PC-9 (cell line): ENCODE data around the gene DACT3. TPM values are rescaled to one million over a fixed set of nuclear protein-coding genes. Genes with fewer than 3 reads are reported as not detected.

Experiments used
- BruUV-seq: library from RNA; stranded (reverse); fragments of 400-500 nt; replicated peaks from 2 replicates; lab custom pipeline; 2021; lab: Mats Ljungman, UMichigan
- CTCF ChIA-PET: fragments of 300-600 bp; sonication (Branson Sonifier 250); formaldehyde crosslinking; loops from one replicate; lab custom pipeline; 2022; ENCODE audit warnings: antibody characterized with exemption; lab: Charles Lee
- POLR2A ChIA-PET: fragments of 300-600 bp; sonication (Branson Sonifier 250); formaldehyde crosslinking; loops from one replicate; lab custom pipeline; 2022; ENCODE audit warnings: antibody characterized with exemption; ENCODE audit not compliant: unreplicated experiment; lab: Charles Lee
- DNase-seq, 2 experiments: peaks; one replicate each; pipeline versions ENCODE4 v3.0.0 to v3.0.0-alpha.2; 2015 to 2022; ENCODE audit warnings: mixed read lengths in 1 of 2
- H2AFZ ChIP-seq: fragments of 200-600 bp; sonication (generic); 2 replicates; pipeline ENCODE4 v1.8.1; 2017; ENCODE audit warnings: antibody characterized with exemption
- H3F3A ChIP-seq: fragments of 200-600 bp; sonication (generic); 2 replicates; pipeline ENCODE4 v1.8.1; 2017; ENCODE audit warnings: antibody characterized with exemption, mild to moderate bottlenecking, low read depth; ENCODE audit not compliant: insufficient read depth
- H3K27ac ChIP-seq: fragments of 200-600 bp; sonication (generic); 2 replicates; pipeline ENCODE4 v1.6.1; 2016; ENCODE audit warnings: mixed run types
- H3K27me3 ChIP-seq: fragments of 200-600 bp; sonication (generic); 2 replicates; pipeline ENCODE4 v1.6.1; 2016; ENCODE audit warnings: low read depth, mixed run types; ENCODE audit not compliant: insufficient read depth
- H3K36me3 ChIP-seq: fragments of 200-600 bp; sonication (generic); 2 replicates; pipeline ENCODE4 v1.6.1; 2016; ENCODE audit warnings: low read depth, mixed run types
- H3K4me1 ChIP-seq: fragments of 200-600 bp; sonication (generic); replicated peaks from 2 replicates; pipeline ENCODE4 v1.6.1; 2016; ENCODE audit warnings: mixed run types; ENCODE audit not compliant: insufficient read depth
- H3K4me2 ChIP-seq: fragments of 200-600 bp; sonication (generic); 2 replicates; pipeline ENCODE4 v1.6.1; 2017; ENCODE audit warnings: mixed run types
- H3K4me3 ChIP-seq: fragments of 200-600 bp; sonication (generic); 2 replicates; pipeline ENCODE4 v1.6.1; 2016; ENCODE audit warnings: mixed run types
- H3K79me2 ChIP-seq: fragments of 200-600 bp; sonication (generic); 2 replicates; pipeline ENCODE4 v1.6.1; 2017; ENCODE audit warnings: low read depth, mixed run types
- H3K9me2 ChIP-seq: fragments of 200-600 bp; sonication (generic); 2 replicates; pipeline ENCODE4 v1.8.1; 2017; ENCODE audit warnings: mild to moderate bottlenecking; ENCODE audit not compliant: insufficient read depth
- H3K9me3 ChIP-seq: fragments of 200-600 bp; sonication (generic); 2 replicates; pipeline ENCODE4 v1.8.1; 2016; ENCODE audit warnings: low read depth; ENCODE audit not compliant: insufficient read depth
- H4K20me1 ChIP-seq: fragments of 200-600 bp; sonication (generic); 2 replicates; pipeline ENCODE4 v1.8.1; 2017; ENCODE audit not compliant: insufficient read depth
- EZH2 ChIP-seq: fragments of 200-600 bp; sonication (generic); IDR thresholded peaks from 2 replicates; pipeline ENCODE4 v1.8.0; 2017; ENCODE audit warnings: antibody characterized with exemption, low read depth
- intact Hi-C: fragments of 100-400 bp; cut with micrococcal nuclease; formaldehyde crosslinking; loops from one replicate; pipeline ENCODE4 v1.10.0; 2022; ENCODE audit not compliant: unreplicated experiment
- total RNA-seq: library from RNA; stranded (reverse); gene quantifications from 2 replicates; pipeline ENCODE4 v1.2.3, GENCODE V29; 2021
- TF ChIP-seq, protein P1 (sequence below): fragments of 200-600 bp; sonication (generic); conservative IDR thresholded peaks from 2 replicates; pipeline ENCODE4 v1.6.1; 2017; ENCODE audit warnings: mixed run types, antibody characterized with exemption, mild to moderate bottlenecking, moderate library complexity

The DACT3 gene
- total RNA-seq, 1 experiment from 2014 or later = 0.13 TPM

DNA sequence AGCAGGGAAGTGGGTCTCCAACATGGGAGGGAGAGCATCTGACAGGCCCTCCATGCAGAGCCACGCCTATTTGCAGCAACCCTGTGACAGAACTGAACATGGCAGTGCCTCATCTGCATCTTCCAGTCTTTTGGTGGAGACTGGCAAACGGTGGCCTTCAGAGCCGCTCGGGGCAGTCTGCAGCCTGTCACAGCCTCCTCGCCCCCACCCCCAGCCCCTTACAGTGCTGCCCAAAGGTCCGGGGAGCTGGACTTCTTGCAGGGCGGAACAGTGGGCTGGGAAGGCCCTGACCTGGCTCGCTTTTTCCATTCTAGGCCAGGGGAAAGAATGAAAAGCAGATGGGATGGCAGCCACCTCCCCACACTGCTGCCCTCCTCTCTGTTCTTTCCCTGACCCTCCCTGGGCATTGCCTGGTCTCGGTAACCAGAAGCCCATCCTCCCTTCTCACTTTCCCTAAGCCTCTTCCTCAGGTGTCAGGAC lies 57.2 kb downstream of the DACT3 start:
- H3K79me2 ChIP-seq = peaks cover 35% of the 10 kb centered on the region
- no TSS peak for BruUV-seq
- TF ChIP-seq, protein P1, sequence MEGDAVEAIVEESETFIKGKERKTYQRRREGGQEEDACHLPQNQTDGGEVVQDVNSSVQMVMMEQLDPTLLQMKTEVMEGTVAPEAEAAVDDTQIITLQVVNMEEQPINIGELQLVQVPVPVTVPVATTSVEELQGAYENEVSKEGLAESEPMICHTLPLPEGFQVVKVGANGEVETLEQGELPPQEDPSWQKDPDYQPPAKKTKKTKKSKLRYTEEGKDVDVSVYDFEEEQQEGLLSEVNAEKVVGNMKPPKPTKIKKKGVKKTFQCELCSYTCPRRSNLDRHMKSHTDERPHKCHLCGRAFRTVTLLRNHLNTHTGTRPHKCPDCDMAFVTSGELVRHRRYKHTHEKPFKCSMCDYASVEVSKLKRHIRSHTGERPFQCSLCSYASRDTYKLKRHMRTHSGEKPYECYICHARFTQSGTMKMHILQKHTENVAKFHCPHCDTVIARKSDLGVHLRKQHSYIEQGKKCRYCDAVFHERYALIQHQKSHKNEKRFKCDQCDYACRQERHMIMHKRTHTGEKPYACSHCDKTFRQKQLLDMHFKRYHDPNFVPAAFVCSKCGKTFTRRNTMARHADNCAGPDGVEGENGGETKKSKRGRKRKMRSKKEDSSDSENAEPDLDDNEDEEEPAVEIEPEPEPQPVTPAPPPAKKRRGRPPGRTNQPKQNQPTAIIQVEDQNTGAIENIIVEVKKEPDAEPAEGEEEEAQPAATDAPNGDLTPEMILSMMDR = no peak
- no peak for TF ChIP-seq EZH2
- H3K36me3 ChIP-seq = peaks cover 10% of the 10 kb centered on the region; the same call in 1 of the 2 replicates
- no peak overlapping the region for H3K27ac ChIP-seq
- no peaks in the 10 kb centered on the region for H3K9me3 ChIP-seq
- H3K4me2 ChIP-seq = no peak overlapping the region
- no peak for DNase-seq
- no peak overlapping the region for H2AFZ ChIP-seq
- H3F3A ChIP-seq = peaks cover 4% of the 10 kb centered on the region; the same call in 1 of the 2 replicates
- H3K27me3 ChIP-seq = no peaks in the 10 kb centered on the region
- no peak overlapping the region for H3K4me3 ChIP-seq
- no peaks in the 10 kb centered on the region for H4K20me1 ChIP-seq
- H3K4me1 ChIP-seq = peaks cover 12% of the 10 kb centered on the region; the same call in 1 of the 2 replicates
- CTCF ChIA-PET = no interaction called here
- H3K9me2 ChIP-seq = no peaks in the 10 kb centered on the region
- intact Hi-C loops = no loop called here
- POLR2A ChIA-PET = no interaction called here

DNA sequence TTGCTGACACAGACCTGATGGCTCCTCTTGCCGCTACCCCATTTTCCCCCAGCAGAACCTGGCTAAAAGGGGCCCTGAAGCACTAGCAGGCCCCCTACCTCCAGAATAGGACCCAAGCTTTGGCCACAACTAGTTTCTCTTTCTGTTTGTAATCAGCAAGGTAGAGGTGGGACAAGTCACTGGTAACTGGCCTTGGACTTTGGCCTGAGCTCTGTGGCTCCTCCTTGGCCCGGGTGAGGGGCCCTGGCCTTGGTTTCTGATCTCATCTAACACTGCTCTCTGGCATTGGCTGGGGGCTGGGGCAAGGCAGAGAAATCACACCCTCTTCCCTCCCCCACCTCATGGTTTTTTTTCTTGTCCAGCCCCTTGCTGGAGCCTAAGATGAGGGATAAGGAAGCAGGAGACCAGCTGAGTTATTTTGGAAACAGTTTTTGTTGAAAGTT lies 57.8 kb downstream of the DACT3 start:
- Histone ChIP-seq H3K4me3 (no peak overlapping the region), H4K20me1 (no peaks in the 10 kb centered on the region), H3K9me2 (no peaks in the 10 kb centered on the region), H3K36me3 (peaks cover 7% of the 10 kb centered on the region; the same call in 1 of the 2 replicates), H3K27me3 (no peaks in the 10 kb centered on the region), H3K4me1 (peaks cover 12% of the 10 kb centered on the region; the same call in 1 of the 2 replicates), H3F3A (peaks cover 4% of the 10 kb centered on the region; the same call in 1 of the 2 replicates), H2AFZ (no peak overlapping the region), H3K4me2 (0 out of 2 replicates have a peak overlapping the region, but pooled peaks have one; percentile 89), H3K79me2 (peaks cover 35% of the 10 kb centered on the region), H3K9me3 (no peaks in the 10 kb centered on the region), H3K27ac (no peak overlapping the region)
- CTCF ChIA-PET = no interaction called here
- TF ChIP-seq, protein P1 = no peak
- no peak for TF ChIP-seq EZH2
- BruUV-seq = TSS peak; percentile 22
- POLR2A ChIA-PET = no interaction called here
- intact Hi-C loops = no loop called here
- DNase-seq = no peak

DNA sequence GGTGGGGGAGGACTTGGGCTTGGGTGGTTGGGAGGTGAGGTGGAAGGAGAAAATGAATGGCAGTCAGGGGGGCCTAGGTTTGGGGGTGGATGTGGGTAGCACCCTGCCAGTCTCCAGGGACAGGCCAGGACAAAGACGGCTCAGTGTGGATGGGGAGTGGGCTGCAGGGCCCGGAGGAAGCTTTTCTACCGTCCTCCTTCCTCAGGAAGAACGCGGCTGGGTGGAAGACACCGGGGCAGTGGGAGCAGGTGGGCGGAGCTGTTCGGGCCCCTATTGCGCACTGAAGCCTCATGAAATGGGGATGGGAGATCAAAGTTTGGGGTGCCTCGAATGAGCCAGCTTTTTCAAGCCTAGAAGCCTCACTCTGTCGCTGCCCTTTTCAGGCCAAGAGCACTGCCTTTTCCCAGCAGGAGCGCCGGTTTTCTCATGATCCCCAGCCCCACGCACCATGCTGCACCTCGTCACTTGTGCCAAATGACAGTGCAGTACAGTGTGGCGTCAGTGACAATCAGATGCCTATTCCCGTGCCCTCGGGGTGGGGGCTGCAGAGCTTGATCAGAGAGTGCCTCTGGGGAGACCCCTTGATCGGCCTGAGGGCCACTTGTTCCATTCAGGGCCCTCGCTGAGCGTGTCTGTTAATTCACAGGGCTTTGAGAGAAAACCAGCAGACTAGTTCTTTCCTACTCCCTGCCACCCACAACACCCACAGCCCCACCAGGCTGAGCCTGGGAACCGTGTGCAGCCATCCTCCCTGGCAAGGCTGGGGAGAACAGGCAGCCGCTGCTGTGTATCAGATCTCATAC lies 58.4 kb downstream of the DACT3 start:
- TF ChIP-seq, protein P1 = no peak
- TF ChIP-seq EZH2 = no peak
- H3K27me3 ChIP-seq = no peaks in the 10 kb centered on the region
- H3K4me3 ChIP-seq = peak overlapping the region; percentile 100
- POLR2A ChIA-PET = no interaction called here
- H3K27ac ChIP-seq = no peak overlapping the region
- CTCF ChIA-PET = interaction anchor here (0.9 to 2.6 kb wide), 2 partner anchors 11 to 59 kb away, joined by 4 to 11 read pairs; no protein-coding TSS in a partner anchor
- H2AFZ ChIP-seq = no peak overlapping the region
- H3K79me2 ChIP-seq = peaks cover 35% of the 10 kb centered on the region
- intact Hi-C loops = no loop called here
- H3K9me2 ChIP-seq = no peaks in the 10 kb centered on the region
- peaks cover 12% of the 10 kb centered on the region; the same call in 1 of the 2 replicates for H3K4me1 ChIP-seq
- peaks cover 7% of the 10 kb centered on the region; the same call in 1 of the 2 replicates for H3K36me3 ChIP-seq
- peaks cover 4% of the 10 kb centered on the region; the same call in 1 of the 2 replicates for H3F3A ChIP-seq
- H4K20me1 ChIP-seq = no peaks in the 10 kb centered on the region
- no TSS peak for BruUV-seq
- peak overlapping the region; percentile 89 for H3K4me2 ChIP-seq
- H3K9me3 ChIP-seq = no peaks in the 10 kb centered on the region
- DNase-seq = no peak
